GM21381 (cell line): Measurements from ENCODE around the gene DPM3.
"Not testable (repeated sequence)": the region's sequence is repeated elsewhere in the genome, so short reads cannot be mapped to it uniquely, and the experiment has no call there.

Experiments used
- ATAC-seq: cut with Tn5 transposase; IDR thresholded peaks from one replicate; pipeline ENCODE4 v1.9.1; 2021; ENCODE audit warnings: mild to moderate bottlenecking, moderate library complexity; ENCODE audit not compliant: unreplicated experiment

The DPM3 gene

GRCh38 chr1:155175927-155176371 is 35.6 kb upstream of the DPM3 start:
- no peak for ATAC-seq

- ATAC-seq = no peak
Observed at GRCh38 chr1:155175281-155175926, 35.1 kb upstream of the DPM3 start.

- no peak for ATAC-seq
Observed at GRCh38 chr1:155174324-155175280, 34.3 kb upstream of the DPM3 start.

GRCh38 chr1:155173478-155174323 is 33.4 kb upstream of the DPM3 start, which contains the start of gene TRIM46:
TSS of gene TRIM46 (plus strand) at chr1:155173849. CDS start at chr1:155173967, 118 bp downstream.
- ATAC-seq = peak; percentile 5

GRCh38 chr1:155172732-155173477 is 32.6 kb upstream of the DPM3 start, which contains the start of gene KRTCAP2:
TSS of gene KRTCAP2 (minus strand) at chr1:155173304. CDS start at chr1:155173224, 80 bp downstream.
- ATAC-seq = peak; percentile 72

GRCh38 chr1:155171836-155172731 is 31.8 kb upstream of the DPM3 start:
- peak; percentile 22 for ATAC-seq

GRCh38 chr1:155170806-155171205 is 30.5 kb upstream of the DPM3 start:
- no peak for ATAC-seq

- ATAC-seq = no peak
Observed at GRCh38 chr1:155170101-155170785, 29.9 kb upstream of the DPM3 start.

- no peak for ATAC-seq
Observed at GRCh38 chr1:155169541-155169940, 29.2 kb upstream of the DPM3 start.

GRCh38 chr1:155168456-155169210 is 28.3 kb upstream of the DPM3 start:
- no peak for ATAC-seq

GRCh38 chr1:155168105-155168445 is 27.7 kb upstream of the DPM3 start:
- not testable (repeated sequence) for ATAC-seq

GRCh38 chr1:155167166-155168104 is 27.1 kb upstream of the DPM3 start:
- no peak for ATAC-seq

GRCh38 chr1:155166471-155167165 is 26.3 kb upstream of the DPM3 start:
- ATAC-seq = no peak

GRCh38 chr1:155166051-155166470 is 25.7 kb upstream of the DPM3 start:
- no peak for ATAC-seq

GRCh38 chr1:155164625-155165024 is 24.3 kb upstream of the DPM3 start:
- not testable (repeated sequence) for ATAC-seq

GRCh38 chr1:155163785-155164184 is 23.5 kb upstream of the DPM3 start:
- not testable (repeated sequence) for ATAC-seq
